LNCaP clone FGC (cell line): ENCODE data around the gene TEAD1.
A peak's percentile ranks its signal among the peaks of the same experiment; 100 is the strongest.

ENCODE experiments used
- DNase-seq: peaks from one replicate; pipeline ENCODE4 v3.0.0-alpha.2; 2011; ENCODE audit warnings: low read depth
- H3K4me3 ChIP-seq: 2 replicates; pipeline ENCODE4 v1.5.1; 2011; ENCODE audit warnings: mild to moderate bottlenecking, low read depth, low read length, control low read depth
- TF ChIP-seq, protein P1 (sequence below): IDR thresholded peaks from 2 replicates; pipeline ENCODE4 v1.5.1; 2012; ENCODE audit warnings: mild to moderate bottlenecking; ENCODE audit not compliant: control insufficient read depth, insufficient read depth; ENCODE audit errors: extremely low read depth

Gene TEAD1

DNA sequence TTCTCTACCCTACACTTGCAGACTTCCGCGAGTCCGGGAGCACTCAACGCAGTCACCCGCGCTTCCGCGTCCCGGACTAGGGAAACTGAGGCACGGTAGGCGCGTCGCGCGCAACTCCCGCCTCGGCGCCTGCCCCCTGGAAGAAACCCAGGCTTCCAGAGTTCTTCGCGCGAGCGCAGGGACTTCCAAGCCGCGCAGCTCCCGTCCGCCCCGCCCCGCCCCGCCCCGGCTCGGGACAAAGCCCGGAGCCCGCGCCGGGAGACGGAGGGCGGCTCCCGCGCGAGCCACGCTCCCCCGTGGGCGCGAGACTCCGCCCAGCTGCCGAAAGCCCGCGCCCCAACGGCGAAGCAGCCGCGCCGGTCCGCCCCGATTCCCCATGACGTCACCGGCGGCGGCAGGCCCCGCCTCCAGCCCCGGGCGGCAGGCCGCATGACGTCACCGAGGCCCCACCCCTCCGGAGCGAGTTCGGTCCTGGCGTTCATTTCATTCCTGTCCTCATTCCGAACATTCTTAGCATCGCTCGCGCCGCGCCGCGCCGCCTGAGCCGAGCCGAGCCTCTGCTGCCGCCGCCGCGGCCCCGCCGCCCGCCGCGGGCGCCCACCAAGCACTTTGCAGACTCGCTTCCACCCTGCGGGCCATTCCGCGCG is at the start of gene TEAD1:
Gene TEAD1, plus strand, starts transcription at position 498 of the 647 bp plus-strand sequence.
- peak within 1 kb of the TSS; percentile 55 for H3K4me3 ChIP-seq
- TF ChIP-seq, protein P1, sequence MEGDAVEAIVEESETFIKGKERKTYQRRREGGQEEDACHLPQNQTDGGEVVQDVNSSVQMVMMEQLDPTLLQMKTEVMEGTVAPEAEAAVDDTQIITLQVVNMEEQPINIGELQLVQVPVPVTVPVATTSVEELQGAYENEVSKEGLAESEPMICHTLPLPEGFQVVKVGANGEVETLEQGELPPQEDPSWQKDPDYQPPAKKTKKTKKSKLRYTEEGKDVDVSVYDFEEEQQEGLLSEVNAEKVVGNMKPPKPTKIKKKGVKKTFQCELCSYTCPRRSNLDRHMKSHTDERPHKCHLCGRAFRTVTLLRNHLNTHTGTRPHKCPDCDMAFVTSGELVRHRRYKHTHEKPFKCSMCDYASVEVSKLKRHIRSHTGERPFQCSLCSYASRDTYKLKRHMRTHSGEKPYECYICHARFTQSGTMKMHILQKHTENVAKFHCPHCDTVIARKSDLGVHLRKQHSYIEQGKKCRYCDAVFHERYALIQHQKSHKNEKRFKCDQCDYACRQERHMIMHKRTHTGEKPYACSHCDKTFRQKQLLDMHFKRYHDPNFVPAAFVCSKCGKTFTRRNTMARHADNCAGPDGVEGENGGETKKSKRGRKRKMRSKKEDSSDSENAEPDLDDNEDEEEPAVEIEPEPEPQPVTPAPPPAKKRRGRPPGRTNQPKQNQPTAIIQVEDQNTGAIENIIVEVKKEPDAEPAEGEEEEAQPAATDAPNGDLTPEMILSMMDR = no peak

DNA sequence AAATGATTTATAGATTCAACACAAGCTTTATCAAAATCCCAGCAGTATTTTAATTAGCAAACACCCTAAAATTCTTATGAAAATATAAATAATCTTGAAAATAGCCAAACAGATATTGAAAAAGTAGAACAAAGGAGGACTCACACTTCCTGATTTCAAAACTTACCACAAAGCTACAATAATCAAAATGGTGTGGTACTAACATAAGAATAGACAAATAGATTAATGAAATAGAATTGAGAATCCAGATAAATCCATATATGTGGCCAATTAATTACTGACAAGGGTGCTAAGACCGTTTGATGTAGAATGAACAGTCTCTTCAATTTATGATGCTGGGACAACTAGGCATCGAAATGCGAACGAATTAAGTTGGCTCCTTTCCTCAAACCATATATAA is 49.6 kb upstream of the TEAD1 start:
- H3K4me3 ChIP-seq = no peak overlapping the region
- TF ChIP-seq, protein P1 = no peak
- DNase-seq = no peak

More for the DNA sequence above, at the start of gene TEAD1:
- DNase-seq = peak; percentile 69

DNA sequence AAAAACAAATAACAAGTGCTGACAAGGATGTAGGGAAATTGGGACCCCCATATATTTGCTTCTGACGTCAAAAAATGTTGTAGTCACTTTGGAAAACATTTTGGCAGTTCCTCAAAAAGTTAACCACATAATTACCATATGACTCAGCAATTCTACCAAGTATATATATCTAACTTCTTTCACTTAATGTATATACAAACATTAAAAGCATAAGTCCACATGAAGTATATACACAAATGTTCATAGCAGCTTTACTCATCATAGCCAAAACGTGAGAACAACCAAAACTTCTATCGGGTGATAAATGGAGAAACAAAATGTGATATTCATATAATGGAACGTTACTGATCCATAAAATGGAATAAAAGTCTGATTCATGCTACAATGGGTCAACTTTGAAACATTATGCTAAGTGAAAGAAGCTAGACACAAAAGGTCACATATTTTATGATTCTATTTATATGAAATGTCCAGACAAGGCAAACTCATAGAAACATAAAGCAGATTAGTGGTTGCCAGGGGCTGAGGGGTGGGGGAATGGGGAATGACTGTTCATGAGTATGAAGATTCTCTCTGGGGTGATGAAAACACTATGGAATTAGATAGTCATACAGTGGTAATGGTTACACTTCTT is 48.7 kb upstream of the TEAD1 start:
- no peak overlapping the region for H3K4me3 ChIP-seq
- TF ChIP-seq, protein P1 = no peak
- no peak for DNase-seq

DNA sequence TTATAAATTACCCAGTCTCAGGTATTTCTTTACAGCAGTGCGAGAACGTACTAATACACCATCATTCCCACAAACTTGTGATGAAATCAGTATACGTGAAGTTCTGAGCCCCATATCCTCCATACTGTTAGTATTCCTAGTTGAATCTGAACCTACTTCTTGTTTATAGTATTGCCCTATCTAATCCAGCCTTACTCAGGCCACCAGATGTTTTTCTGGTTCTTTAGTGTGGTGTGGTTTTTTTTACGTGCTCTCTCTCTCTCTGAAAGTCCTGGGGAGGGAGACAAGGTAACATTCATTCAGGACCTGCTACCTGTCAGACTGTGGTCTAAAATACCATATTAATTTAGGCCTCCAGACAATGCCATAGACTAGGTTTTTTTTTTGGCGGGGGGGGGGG is 47.6 kb upstream of the TEAD1 start:
- TF ChIP-seq, protein P1 = no peak
- no peak for DNase-seq

DNA sequence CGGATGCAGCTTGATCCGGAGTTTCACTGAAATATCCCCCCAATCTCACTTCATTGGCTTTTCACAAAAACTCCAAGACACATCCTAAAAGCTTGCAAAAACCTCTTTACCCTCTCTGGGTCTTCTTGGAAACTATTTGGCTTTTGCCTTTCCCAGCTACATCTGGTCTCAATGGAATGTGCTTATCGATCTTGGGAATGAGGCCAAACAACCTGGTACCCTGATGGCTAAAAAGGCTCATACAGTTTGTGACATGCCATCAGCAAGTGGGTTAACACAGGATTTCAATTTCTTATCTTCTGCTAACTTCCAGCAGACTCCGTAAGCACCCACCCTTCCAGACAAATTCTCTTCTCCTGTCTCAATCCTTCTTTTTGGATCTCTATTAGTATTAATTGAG is 45.9 kb upstream of the TEAD1 start:
- no peak overlapping the region for H3K4me3 ChIP-seq
- no peak for DNase-seq
- TF ChIP-seq, protein P1 = no peak

More for the DNA sequence above, 47.6 kb upstream of the TEAD1 start:
- no peak overlapping the region for H3K4me3 ChIP-seq

DNA sequence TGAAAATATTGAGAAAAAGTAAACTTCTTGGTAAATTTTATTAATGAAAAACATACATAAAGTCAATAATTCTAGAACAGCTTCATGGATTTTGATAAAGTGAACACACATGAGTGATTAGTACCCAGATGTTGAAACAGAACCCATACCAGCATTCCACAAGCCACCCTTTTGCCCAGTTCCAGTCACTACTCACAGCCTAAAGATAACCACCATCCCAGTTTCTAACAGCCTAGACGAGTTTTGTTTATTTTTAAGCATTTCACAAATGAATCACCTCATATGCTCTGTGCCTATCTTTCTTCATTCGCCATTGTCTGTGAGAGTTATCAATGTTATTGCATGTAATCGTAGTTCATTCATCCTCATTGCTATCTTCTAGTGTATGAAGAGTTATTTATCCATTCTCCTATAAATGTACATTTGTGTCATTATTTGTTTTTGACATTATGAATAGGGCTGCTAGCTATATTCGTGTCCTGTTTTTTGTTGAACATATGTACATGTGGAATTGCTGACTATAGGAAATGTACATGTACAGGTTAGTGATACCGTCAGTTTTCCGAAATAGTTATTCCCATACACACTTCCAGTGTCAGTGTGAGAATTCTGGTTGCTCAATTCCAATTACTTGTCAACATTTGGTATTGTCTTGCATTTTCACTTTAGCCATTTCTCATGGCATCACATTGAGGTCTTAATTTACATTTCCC is 44.5 kb upstream of the TEAD1 start:
- TF ChIP-seq, protein P1 = no peak
- H3K4me3 ChIP-seq = no peak overlapping the region
- DNase-seq = no peak
